GM06990 (cell line): ENCODE results near the gene SNX22.

Source experiments
- DNase-seq: peaks from one replicate; pipeline ENCODE4 v3.0.0-alpha.2; 2011; ENCODE audit not compliant: insufficient read length; ENCODE audit errors: extremely low read depth
- H3K27me3 ChIP-seq: replicated peaks from 2 replicates; pipeline ENCODE4 v1.6.0; 2011; ENCODE audit warnings: low read length; ENCODE audit not compliant: control insufficient read depth, insufficient read depth
- H3K36me3 ChIP-seq: 2 replicates; pipeline ENCODE4 v1.5.1; 2011; ENCODE audit warnings: low read length; ENCODE audit not compliant: control insufficient read depth, insufficient read depth
- H3K4me3 ChIP-seq: replicated peaks from 2 replicates; pipeline ENCODE4 v1.5.1; 2011; ENCODE audit warnings: low read depth, mild to moderate bottlenecking, control low read depth, low read length
- TF ChIP-seq, protein P1 (sequence below): IDR thresholded peaks from 2 replicates; pipeline ENCODE4 v1.5.1; 2011; ENCODE audit warnings: low read length, control low read depth, mild to moderate bottlenecking, inconsistent platforms; ENCODE audit not compliant: insufficient read depth, poor library complexity, severe bottlenecking

SNX22 gene

DNA sequence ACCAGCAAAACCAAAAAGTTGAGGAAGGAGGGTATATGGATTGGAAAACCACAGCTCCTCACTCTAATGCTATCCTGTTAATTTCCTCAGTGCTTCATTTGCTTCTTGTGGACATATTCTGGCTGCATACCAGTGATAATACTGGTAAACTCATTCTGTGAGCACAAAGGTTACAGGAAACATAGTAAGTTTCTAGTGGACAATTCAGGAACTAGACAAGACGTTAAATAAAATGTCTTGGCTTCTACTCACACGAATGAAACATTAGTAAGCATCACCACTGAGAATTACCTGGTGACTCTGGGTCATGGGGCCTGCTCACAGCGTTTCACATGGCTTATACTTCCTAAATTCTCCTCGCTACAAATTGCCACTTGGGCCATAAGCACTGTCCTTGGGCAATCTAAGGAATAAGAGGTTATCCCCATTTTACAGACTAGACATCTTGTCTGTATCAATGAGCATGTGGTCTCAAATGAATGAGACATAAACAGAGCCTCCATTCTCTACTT lies 31.4 kb downstream of the SNX22 start:
- H3K4me3 ChIP-seq, result no peak overlapping the region
- no peak for DNase-seq
- peaks cover 2% of the 10 kb centered on the region for H3K36me3 ChIP-seq
- TF ChIP-seq, protein P1, sequence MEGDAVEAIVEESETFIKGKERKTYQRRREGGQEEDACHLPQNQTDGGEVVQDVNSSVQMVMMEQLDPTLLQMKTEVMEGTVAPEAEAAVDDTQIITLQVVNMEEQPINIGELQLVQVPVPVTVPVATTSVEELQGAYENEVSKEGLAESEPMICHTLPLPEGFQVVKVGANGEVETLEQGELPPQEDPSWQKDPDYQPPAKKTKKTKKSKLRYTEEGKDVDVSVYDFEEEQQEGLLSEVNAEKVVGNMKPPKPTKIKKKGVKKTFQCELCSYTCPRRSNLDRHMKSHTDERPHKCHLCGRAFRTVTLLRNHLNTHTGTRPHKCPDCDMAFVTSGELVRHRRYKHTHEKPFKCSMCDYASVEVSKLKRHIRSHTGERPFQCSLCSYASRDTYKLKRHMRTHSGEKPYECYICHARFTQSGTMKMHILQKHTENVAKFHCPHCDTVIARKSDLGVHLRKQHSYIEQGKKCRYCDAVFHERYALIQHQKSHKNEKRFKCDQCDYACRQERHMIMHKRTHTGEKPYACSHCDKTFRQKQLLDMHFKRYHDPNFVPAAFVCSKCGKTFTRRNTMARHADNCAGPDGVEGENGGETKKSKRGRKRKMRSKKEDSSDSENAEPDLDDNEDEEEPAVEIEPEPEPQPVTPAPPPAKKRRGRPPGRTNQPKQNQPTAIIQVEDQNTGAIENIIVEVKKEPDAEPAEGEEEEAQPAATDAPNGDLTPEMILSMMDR, result no peak
- H3K27me3 ChIP-seq, result no peaks in the 10 kb centered on the region

DNA sequence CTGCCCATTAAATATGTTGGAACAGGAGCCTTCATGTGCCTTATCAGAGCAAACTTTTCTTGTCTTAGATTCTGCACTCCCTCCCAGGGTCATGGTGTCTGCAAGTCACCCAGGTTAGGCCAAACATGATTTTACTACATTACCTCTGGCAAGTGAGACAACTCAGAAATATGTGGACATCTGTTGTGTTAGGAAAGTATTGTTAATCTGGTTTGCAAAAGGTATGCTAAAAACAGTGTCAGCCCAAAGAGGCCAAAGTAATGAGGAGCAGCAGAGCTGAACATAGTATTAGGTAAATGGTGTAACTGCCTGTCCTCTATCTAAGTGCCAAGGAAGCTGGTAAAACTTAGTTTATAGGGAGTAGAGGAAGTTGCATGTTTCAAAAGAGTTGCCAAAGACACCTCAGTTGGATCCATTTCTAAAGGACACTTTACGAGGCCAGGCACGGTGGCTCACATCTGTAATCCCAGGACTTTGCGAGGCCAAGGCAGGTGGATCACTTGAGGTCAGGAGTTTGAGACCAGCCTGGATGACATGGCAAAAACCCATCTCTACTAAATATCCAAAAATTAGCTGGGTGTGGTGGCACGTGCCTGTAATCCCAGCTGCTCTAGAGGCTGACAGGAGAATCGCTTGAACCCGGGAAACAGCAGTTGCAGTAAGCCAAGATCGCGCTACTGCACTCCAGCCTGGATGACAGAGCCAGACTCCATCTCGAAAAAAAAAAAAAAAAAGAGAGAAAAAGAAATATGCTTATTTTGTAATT lies 33.8 kb downstream of the SNX22 start:
- H3K4me3 ChIP-seq, result no peak overlapping the region
- DNase-seq, result no peak
- TF ChIP-seq, protein P1, result no peak
- peaks cover 2% of the 10 kb centered on the region for H3K36me3 ChIP-seq
- H3K27me3 ChIP-seq, result no peaks in the 10 kb centered on the region

DNA sequence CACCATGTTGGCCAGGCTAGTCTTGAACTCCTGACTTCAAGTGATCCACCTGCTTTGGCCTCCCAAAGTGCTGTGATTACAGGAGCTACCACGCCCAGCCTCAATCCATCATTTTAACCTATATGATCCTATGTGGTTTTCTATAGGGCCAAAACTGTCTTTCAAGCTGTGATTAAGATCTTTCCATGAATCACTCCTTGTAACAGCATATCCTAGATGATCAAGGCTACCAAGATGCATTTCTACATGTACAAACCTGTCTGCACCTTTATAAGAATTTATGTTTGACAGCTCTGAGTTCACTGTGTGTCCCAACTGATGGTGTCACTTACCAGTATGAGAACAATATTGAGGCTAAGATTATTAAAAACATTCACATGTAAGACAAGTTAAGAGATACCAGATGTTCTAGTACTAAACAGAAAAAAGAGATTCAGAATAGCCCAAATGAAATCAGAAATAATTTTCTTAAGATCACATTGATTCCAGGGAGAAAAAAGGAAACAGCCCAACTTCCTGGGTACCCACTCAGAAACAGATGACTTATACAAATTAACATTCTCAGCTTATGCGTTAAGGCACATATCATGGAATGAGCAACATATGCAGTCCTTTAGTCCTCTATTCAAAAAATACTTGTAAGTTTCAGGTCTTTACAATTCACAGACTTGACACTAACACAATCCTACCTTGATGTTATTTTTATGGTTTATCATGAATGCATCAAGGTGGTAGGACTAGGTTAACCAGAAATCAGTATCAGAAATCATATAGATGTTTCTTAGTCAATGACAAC lies 36.1 kb downstream of the SNX22 start:
- TF ChIP-seq, protein P1, result no peak

DNA sequence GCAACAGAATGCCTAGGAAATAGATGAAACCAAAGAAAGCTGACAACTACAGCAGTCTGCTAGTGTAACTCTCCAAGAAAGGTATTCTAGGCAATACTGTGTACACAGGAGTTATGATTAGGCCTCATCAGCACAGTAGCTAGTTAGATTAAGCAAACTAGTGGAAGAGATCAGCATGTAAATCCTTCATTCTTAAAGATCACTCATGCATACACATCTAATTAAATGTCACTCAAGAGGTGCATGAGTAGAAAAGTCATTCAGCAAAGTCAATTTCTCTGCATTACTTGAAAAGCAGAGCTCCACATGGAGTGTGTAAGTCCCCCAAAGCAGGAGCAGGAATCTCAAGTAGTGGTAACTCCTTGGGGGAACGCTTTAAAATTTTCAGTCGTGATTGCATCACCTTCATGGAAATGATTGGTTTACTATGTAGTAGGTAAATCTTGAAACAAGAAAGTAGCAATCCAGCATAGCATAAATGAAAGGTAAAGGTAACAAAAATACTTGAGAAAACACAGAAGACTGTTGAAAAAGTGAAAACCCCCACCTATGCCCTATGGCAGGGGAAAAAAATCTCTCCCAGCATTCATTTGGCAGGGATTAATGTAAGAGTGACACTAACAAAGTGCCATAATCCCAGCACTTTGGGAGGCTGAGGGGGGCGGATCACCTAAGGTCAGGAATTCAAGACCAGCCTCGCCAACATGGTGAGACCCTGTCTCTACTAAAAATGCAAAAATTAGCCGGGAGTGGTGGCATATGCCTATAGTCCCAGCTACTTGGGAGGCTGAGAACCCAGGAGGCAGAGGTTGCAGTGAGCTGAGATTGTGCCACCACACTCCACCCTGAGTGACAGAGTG lies 40.7 kb downstream of the SNX22 start:
- no peak for DNase-seq

More for the DNA sequence above, 36.1 kb downstream of the SNX22 start:
- H3K4me3 ChIP-seq, result no peak overlapping the region
- peaks cover 2% of the 10 kb centered on the region for H3K36me3 ChIP-seq
- no peak for DNase-seq
- H3K27me3 ChIP-seq, result no peaks in the 10 kb centered on the region

GRCh38 chr15:64193971-64194370 lies 42.4 kb downstream of the SNX22 start:
- DNase-seq, result no peak
- H3K27me3 ChIP-seq, result no peaks in the 10 kb centered on the region
- TF ChIP-seq, protein P1, result no peak
- no peak overlapping the region for H3K4me3 ChIP-seq
- no peaks in the 10 kb centered on the region; the same call in 1 of the 2 replicates for H3K36me3 ChIP-seq

More for the DNA sequence above, 40.7 kb downstream of the SNX22 start:
- Histone ChIP-seq H3K36me3 (peaks cover 2% of the 10 kb centered on the region), H3K4me3 (no peak overlapping the region), H3K27me3 (no peaks in the 10 kb centered on the region)
- TF ChIP-seq, protein P1, result no peak
